AG10803 (cell line): Measurements from ENCODE around the gene LANCL2.
"Not testable (repeated sequence)": the region's sequence is repeated elsewhere in the genome, so short reads cannot be mapped to it uniquely, and the experiment has no call there.

ENCODE experiments used
- DNase-seq: peaks from one replicate; pipeline ENCODE4 v3.0.0; 2010; ENCODE audit warnings: low read depth
- H3K4me3 ChIP-seq: 2 replicates; pipeline ENCODE4 v1.5.1; 2011; ENCODE audit warnings: mild to moderate bottlenecking, low read length, control low read depth
- TF ChIP-seq, protein P1 (sequence below): conservative IDR thresholded peaks from 2 replicates; pipeline ENCODE4 v1.5.1; 2011; ENCODE audit warnings: mild to moderate bottlenecking, low read length, control low read depth, inconsistent platforms

The LANCL2 gene

DNA sequence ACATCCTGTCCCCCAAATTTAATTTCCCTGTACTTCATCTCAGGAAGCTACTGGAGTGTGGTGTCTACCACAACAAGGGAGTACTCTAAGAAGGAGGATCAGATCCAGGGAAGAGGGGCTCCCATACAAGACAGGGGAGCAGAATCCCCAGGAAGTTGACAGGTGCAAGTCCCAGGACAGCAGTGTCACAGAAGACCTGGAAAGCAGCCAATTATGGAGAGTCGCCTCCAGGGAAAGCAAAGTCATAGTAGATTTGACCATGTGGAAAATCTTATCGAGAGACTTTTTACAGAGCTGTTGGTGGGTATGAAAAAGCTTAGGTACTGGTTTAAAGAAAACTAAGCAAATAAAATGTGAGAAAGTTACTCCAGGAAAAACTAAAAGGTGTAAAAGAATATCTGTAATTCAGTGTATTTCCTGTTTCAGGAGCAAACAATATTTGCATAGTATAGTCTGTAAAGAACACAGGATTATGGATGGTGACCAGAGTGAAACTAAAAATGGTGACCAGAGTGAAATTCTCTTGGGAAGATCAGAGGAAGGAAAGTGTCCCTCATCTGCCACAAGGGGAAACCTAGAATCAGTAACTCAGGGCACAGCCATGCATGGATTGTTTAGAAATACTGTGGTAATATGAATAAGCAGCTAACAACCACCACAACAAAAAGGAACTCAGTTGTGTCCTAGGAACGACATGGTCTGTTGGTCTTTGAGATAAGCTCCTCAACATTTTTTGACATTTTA, 44.5 kb downstream of the LANCL2 start:
- peak; percentile 39 for DNase-seq

DNA sequence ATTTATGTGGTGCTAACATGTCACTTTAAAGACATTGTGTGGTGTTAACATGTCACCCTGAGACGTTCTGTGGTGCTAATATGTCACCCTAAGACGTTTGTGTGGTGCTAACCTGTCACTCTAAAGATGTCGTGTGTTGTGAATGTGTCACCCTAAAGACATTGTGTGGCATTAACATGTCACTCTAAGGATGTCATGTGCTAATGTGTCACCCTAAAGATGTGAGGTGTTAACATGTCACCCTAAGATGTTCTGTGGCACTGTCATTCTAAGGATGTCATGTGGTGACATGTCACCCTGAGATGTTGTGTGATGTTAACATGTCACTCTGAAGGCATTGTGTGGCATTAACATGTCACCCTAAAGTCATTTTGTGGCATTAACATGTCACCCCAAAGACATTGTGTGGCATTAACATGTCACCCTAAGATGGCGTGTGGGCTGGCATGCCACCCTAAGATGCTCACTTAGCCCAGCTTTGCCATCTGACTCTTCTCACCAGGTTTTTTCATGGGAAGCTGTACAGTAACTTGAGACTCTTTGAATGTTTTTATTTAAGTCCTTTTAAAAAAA, 45.6 kb downstream of the LANCL2 start:
- no peak overlapping the region for H3K4me3 ChIP-seq
- TF ChIP-seq, protein P1, sequence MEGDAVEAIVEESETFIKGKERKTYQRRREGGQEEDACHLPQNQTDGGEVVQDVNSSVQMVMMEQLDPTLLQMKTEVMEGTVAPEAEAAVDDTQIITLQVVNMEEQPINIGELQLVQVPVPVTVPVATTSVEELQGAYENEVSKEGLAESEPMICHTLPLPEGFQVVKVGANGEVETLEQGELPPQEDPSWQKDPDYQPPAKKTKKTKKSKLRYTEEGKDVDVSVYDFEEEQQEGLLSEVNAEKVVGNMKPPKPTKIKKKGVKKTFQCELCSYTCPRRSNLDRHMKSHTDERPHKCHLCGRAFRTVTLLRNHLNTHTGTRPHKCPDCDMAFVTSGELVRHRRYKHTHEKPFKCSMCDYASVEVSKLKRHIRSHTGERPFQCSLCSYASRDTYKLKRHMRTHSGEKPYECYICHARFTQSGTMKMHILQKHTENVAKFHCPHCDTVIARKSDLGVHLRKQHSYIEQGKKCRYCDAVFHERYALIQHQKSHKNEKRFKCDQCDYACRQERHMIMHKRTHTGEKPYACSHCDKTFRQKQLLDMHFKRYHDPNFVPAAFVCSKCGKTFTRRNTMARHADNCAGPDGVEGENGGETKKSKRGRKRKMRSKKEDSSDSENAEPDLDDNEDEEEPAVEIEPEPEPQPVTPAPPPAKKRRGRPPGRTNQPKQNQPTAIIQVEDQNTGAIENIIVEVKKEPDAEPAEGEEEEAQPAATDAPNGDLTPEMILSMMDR = no peak
- DNase-seq = no peak

More for the DNA sequence above, 44.5 kb downstream of the LANCL2 start:
- TF ChIP-seq, protein P1 = peak; percentile 17; the same call in 1 of the 2 replicates
- H3K4me3 ChIP-seq = no peak overlapping the region

DNA sequence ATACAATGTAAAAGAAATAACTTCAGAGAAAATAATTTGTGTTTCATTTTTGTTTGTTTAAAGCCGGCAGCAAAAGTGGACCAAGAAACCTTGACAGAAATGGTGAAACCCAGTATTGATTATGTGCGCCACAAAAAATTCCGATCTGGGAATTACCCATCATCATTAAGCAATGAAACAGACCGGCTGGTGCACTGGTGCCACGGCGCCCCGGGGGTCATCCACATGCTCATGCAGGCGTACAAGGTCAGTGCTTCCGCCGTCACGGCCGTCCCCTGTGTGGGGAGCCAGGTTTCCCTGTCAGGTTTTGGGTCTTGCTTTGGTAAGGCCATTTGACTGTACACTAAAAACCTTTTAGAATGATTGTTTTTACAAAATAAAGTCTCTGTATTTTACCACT, 46.7 kb downstream of the LANCL2 start:
- no peak overlapping the region for H3K4me3 ChIP-seq
- TF ChIP-seq, protein P1 = no peak
- DNase-seq = no peak

DNA sequence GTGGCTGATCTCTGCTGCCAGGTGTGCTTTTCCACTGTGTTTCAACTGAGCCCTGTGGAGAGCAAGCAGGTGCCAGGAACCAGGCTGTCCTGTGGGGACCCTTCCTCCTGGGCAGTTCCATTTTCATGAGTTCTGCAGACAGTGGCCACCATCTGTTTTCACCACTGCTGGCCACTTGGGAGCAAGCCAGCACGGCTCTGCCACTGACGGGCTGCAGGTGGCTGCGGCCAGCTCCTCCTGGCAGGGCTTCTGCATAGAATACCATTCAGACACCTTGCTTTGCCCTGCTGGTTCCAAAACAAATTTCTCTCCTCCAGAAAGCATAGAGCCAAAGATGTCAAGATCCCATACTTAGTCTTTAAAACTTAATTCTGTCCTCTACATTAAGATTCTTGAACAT, 48.3 kb downstream of the LANCL2 start:
- no peak for DNase-seq
- no peak overlapping the region for H3K4me3 ChIP-seq
- TF ChIP-seq, protein P1 = no peak

DNA sequence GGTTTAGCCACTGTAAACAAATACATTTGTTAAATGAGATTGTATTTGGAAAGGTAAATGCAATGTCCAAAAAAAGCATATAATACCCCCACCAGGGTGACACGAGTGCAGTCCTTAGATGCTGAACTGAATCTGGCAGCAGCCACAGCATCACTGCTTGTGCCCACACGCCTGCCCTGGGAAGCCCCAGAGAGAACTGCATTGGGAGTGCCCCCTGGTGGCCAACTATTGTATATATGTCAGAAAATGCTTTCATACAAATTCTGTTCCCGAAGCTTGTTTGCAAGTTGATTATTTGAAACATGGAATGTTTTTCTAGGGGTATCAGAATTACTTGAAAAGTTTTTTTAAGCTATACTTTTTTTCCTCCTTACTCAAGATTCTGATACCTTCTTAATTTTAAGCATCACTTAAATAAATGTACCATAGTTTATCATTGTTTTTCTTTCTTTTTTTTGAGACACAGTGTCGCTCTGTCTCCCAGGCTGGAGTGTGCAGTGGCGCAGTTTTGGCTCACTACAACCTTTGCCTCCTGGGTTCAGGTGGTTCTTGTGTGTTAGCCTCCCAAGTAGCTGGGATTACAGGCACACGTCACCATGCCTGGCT, 50.1 kb downstream of the LANCL2 start:
- TF ChIP-seq, protein P1 = peak; percentile 85
- H3K4me3 ChIP-seq = no peak overlapping the region
- DNase-seq = peak; percentile 69

DNA sequence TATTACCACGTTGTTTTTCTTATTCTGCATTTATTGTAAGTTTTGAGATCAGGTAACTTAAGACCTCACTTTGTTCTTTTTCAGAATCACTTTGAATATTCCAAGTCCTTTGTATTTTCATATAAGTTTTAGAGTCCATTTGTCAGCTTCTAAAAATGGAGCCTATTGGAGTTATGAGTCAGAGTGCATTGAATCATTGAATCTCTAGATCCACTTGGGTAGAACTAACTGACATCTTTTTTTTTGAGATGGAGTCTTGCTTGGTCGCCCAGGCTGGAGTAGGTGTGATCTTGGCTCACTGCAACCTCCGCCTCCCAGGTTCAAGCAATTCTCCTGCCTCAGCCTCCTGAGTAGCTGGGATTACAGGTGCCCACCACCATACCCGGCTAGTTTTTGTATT, 52.3 kb downstream of the LANCL2 start:
- DNase-seq, H3K4me3 ChIP-seq: not testable (repeated sequence)

DNA sequence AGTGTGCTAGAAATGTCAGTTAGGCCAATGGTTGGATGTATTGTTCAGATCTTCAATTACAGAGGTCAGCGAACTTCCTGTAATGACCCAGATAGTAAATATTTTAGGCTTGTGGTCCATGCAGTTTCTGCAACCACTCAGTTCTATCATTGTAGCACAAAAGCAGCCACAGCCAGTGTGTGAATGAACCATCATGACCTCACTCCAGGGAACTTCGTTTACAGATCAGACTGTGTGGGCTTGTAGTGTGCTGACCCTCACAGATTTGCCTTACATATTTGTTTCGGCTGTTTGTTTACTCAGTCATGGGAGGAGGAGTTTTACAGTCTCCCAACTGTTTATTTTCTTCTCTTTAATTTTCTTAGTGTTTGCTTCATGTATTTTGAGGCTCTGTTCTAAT, 55.4 kb downstream of the LANCL2 start:
- no peak for DNase-seq
- H3K4me3 ChIP-seq = no peak overlapping the region
- TF ChIP-seq, protein P1 = no peak
